Omental fat pad (tissue), 4 donors: ENCODE results near the gene TMEM255B. TPM values are rescaled to one million over a fixed set of nuclear protein-coding genes. Genes with fewer than 3 reads are reported as not detected.
"Not testable (repeated sequence)": the region's sequence is repeated elsewhere in the genome, so short reads cannot be mapped to it uniquely, and the experiment has no call there.

ENCODE experiments used
- ATAC-seq: fragments of 150-250 bp; one replicate; pipeline ENCODE4 v1.9.1; 2016; ENCODE audit warnings: mild to moderate bottlenecking, moderate library complexity; ENCODE audit not compliant: low FRiP score
- DNase-seq: peaks from one replicate; pipeline ENCODE4 v3.0.0-alpha.2; 2019; ENCODE audit warnings: low spot score
- CTCF ChIP-seq, 3 donors: fragments of 450-650 bp; IDR thresholded peaks; one replicate each; pipeline ENCODE4 v1.5.1; 2016 to 2017; ENCODE audit warnings: antibody characterized with exemption in 3 of 3, mild to moderate bottlenecking in 3 of 3, moderate library complexity in 2 of 3
- total RNA-seq, 4 donors: library from RNA; depleted of rRNA; stranded (reverse); fragments of >200 nt; gene quantifications; one replicate each; pipeline ENCODE4 v1.1.0, GENCODE V29; 2016

TMEM255B gene
- total RNA-seq, 4 donors from 2014 or later, result 2.7 to 19.1 (median 11.7) TPM

- ATAC-seq, result no peak
- no peak for DNase-seq
- TF ChIP-seq CTCF (IDR thresholded peaks at IDR 0.05), result no peak
Observed at GRCh38 chr13:113822266-113822665, 63.2 kb downstream of the TMEM255B start.

- ATAC-seq, result no peak
- no peak for DNase-seq
- no peak for TF ChIP-seq CTCF (IDR thresholded peaks at IDR 0.05)
Observed at GRCh38 chr13:113822956-113823744, 64.1 kb downstream of the TMEM255B start.

GRCh38 chr13:113823771-113824170 lies 64.7 kb downstream of the TMEM255B start:
- DNase-seq (no peak), ATAC-seq (no peak)
- no peak for TF ChIP-seq CTCF (IDR thresholded peaks at IDR 0.05)

- no peak for TF ChIP-seq CTCF (IDR thresholded peaks at IDR 0.05)
- no peak for ATAC-seq
- DNase-seq, result no peak
Observed at GRCh38 chr13:113825841-113826240, 66.8 kb downstream of the TMEM255B start.

GRCh38 chr13:113826446-113826845 lies 67.4 kb downstream of the TMEM255B start:
- not testable (repeated sequence) for DNase-seq

GRCh38 chr13:113827021-113827420 lies 68.0 kb downstream of the TMEM255B start:
- TF ChIP-seq CTCF (IDR thresholded peaks at IDR 0.05), result no peak
- ATAC-seq (no peak), DNase-seq (no peak)

More at GRCh38 chr13:113826446-113826845, 67.4 kb downstream of the TMEM255B start:
- not testable (repeated sequence) for ATAC-seq

GRCh38 chr13:113828282-113828825 lies 69.3 kb downstream of the TMEM255B start:
- TF ChIP-seq CTCF (IDR thresholded peaks at IDR 0.05), result no peak
- DNase-seq (no peak), ATAC-seq (no peak)

GRCh38 chr13:113830426-113830950 lies 71.5 kb downstream of the TMEM255B start:
- DNase-seq, ATAC-seq: not testable (repeated sequence)
